ENCODE measurements around the gene HSPG2. TPM values are rescaled to one million over a fixed set of nuclear protein-coding genes. Genes with fewer than 3 reads are reported as not detected.

The HSPG2 gene
- total RNA-seq, 1 donor from 2014 or later, result 257 TPM

DNA sequence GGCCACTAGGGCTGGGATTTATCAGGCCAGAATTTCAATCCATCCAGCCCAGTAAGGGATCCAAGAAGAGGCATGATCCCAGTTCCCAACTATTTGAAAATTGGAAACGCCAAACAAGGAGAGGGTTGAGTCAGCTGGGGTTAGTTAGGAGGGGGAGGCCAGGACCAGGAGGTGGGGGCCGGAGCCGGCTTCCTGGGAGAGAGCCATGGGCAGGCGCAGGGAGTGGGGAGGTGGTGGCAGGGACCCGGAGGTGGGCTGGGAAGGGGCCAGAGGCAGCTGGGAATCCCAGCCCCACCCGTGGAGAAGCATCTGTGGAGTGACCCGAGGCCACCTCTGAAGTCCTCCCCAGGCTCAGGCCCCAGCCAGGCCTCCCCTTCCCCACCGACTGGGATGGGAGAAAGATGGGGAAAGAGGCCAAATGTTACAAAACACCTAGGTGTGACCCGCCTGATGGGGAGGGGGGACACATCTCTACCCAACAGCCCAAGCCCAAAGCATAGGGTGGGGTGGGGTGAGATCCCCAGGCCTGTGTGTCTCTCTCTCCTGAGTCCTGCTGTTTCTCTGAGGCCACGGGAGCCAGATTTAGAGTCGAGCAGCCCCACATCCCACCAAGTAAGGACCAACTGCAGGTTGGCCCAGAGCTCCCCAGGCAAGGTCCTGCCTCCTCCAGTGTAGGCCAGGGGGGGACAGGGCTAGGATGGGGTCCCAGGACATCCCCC, 10.1 kb downstream of the HSPG2 start:
- DNase-seq, result peak; percentile 79
- Histone ChIP-seq H3K36me3 (peaks cover 11% of the 10 kb centered on the region), H3K27ac (replicated peaks) (peak overlapping the region; percentile 90), H3K9me3 (replicated peaks) (no peaks in the 10 kb centered on the region), H3K4me1 (peaks cover 100% of the 10 kb centered on the region), H3K27me3 (ENCODE audit: low read depth) (no peaks in the 10 kb centered on the region), H3K4me3 (peak overlapping the region; percentile 24)
- intact Hi-C loops (cut with micrococcal nuclease), result no loop called here
- no peak for TF ChIP-seq CTCF (IDR thresholded peaks at IDR 0.05; ENCODE audit: borderline replicate concordance)

DNA sequence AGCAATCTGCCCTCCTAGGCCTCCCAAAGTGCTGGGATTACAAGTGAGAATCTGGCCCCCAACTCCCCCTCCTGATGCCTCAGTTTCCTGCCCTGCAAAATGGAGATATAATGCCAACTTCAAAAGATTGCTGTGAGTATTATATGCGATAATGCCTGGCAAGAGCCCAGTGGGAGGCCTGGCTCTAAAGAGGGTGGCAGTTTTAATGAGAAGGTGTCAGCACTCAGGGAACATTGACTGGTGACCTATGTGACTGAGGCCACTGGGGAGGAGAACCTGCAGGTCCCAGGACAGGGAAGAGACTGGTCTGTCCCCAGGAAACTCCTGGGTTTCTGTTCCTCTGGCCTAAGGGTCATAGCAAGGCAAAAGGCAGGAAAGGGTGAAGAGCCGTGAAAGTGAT, 11.0 kb downstream of the HSPG2 start:
- Histone ChIP-seq H3K9me3 (replicated peaks) (no peaks in the 10 kb centered on the region), H3K4me3 (no peak overlapping the region), H3K27me3 (ENCODE audit: low read depth) (no peaks in the 10 kb centered on the region), H3K27ac (replicated peaks) (peak overlapping the region; percentile 90), H3K4me1 (peaks cover 100% of the 10 kb centered on the region), H3K36me3 (peaks cover 11% of the 10 kb centered on the region)
- intact Hi-C loops (cut with micrococcal nuclease), result no loop called here
- no peak for DNase-seq
- no peak for TF ChIP-seq CTCF (IDR thresholded peaks at IDR 0.05; ENCODE audit: borderline replicate concordance)

DNA sequence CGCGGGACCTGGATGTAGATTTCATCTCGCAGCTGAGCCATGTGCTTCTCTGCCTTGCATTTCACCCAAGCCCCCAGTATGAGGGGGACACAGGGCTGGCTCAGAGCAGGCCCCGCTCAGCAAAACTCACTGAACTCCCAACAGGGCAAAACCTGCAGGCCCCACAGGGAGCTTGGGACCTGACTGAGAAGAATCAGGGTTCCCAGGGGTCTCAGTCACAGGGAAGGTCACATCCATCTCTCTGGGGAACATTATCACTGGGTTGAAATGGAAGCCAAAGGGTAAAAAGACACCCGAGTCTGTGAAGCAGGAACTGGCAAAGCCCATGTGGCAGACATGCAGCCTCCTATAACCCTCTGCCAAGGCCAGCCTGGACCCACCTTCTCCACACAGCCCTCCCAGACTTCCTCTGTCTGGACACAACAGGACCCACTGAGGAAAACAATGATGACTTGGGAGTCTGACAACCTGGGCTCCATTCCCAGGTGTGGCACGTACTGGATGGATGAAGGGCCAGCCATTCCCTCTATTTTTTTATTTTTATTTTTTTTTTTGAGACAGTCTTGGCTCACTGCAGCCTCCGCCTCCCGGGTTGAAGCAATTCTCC, 11.7 kb downstream of the HSPG2 start:
- H3K4me3 ChIP-seq, result peak overlapping the region; percentile 19
- TF ChIP-seq CTCF (IDR thresholded peaks at IDR 0.05; ENCODE audit: borderline replicate concordance), result no peak
- no peak for DNase-seq
- H3K4me1 ChIP-seq, result peaks cover 100% of the 10 kb centered on the region
- H3K27me3 ChIP-seq (ENCODE audit: low read depth), result no peaks in the 10 kb centered on the region
- no peaks in the 10 kb centered on the region for H3K9me3 ChIP-seq (replicated peaks)
- intact Hi-C loops (cut with micrococcal nuclease), result no loop called here
- peak overlapping the region; percentile 90 for H3K27ac ChIP-seq (replicated peaks)
- H3K36me3 ChIP-seq, result peaks cover 11% of the 10 kb centered on the region

DNA sequence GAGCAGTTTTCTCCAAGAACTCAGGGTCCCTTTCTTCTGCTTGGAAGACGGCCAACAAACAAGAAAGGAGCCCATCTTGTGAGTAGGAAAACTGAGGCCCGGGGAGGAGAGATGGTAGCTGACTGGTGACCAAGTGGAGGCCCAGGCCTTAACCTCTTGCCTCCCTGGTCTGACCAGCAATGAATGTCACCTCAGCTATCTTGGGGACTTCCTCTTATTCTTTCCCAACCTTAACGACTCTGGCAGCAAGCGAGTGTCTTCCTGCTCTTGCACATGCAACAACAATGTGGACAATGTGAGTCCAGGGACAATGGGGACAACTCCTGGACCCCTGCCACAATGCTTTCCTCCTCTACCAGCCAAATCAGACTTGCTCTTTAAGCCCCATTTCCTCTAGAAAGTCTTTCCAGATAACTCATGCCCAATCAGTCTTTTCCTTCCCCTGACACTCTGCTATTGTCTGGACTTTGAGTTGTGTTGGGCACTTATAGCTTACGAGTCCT, 12.6 kb downstream of the HSPG2 start:
- intact Hi-C loops (cut with micrococcal nuclease), result no loop called here
- Histone ChIP-seq H3K36me3 (peaks cover 11% of the 10 kb centered on the region), H3K27me3 (ENCODE audit: low read depth) (no peaks in the 10 kb centered on the region), H3K4me3 (peak overlapping the region; percentile 19), H3K9me3 (replicated peaks) (no peaks in the 10 kb centered on the region), H3K4me1 (peaks cover 100% of the 10 kb centered on the region), H3K27ac (replicated peaks) (peak overlapping the region; percentile 90)
- TF ChIP-seq CTCF (IDR thresholded peaks at IDR 0.05; ENCODE audit: borderline replicate concordance), result no peak
- no peak for DNase-seq

GRCh38 chr1:21922090-21923013, 14.8 kb downstream of the HSPG2 start:
- TF ChIP-seq CTCF (IDR thresholded peaks at IDR 0.05; ENCODE audit: borderline replicate concordance), result no peak
- peaks cover 100% of the 10 kb centered on the region for H3K4me1 ChIP-seq
- no peaks in the 10 kb centered on the region for H3K27me3 ChIP-seq (ENCODE audit: low read depth)
- H3K4me3 ChIP-seq, result no peak overlapping the region
- H3K27ac ChIP-seq (replicated peaks), result peak overlapping the region; percentile 90
- DNase-seq, result no peak
- no peaks in the 10 kb centered on the region for H3K9me3 ChIP-seq (replicated peaks)
- H3K36me3 ChIP-seq, result peaks cover 8% of the 10 kb centered on the region
- intact Hi-C loops (cut with micrococcal nuclease), result no loop called here

Measured in left ventricle myocardium inferior (tissue), 1 donor.